Left ventricle myocardium inferior (tissue), 1 donor: ENCODE measurements around the gene CSTPP1. TPM values are rescaled to one million over a fixed set of nuclear protein-coding genes. Genes with fewer than 3 reads are reported as not detected.

Experiments
- DNase-seq: peaks from one replicate; pipeline ENCODE4 v3.0.0-alpha.2; 2020
- H3K27ac ChIP-seq: fragments of 200-600 bp; replicated peaks from 2 replicates; pipeline ENCODE4 v1.8.0; 2021
- H3K27me3 ChIP-seq: fragments of 200-600 bp; 2 replicates; pipeline ENCODE4 v1.8.0; 2021; ENCODE audit warnings: low read depth
- H3K36me3 ChIP-seq: fragments of 200-600 bp; 2 replicates; pipeline ENCODE4 v1.8.0; 2021
- H3K4me1 ChIP-seq: fragments of 200-600 bp; 2 replicates; pipeline ENCODE4 v1.8.0; 2021
- H3K4me3 ChIP-seq: fragments of 200-600 bp; 2 replicates; pipeline ENCODE4 v1.8.0; 2021; ENCODE audit warnings: mild to moderate bottlenecking, moderate library complexity
- H3K9me3 ChIP-seq: fragments of 200-600 bp; replicated peaks from 2 replicates; pipeline ENCODE4 v1.8.0; 2021
- CTCF ChIP-seq: fragments of 200-600 bp; IDR thresholded peaks from 2 replicates; pipeline ENCODE4 v1.8.0; 2021; ENCODE audit warnings: antibody characterized with exemption, mild to moderate bottlenecking, borderline replicate concordance
- intact Hi-C: fragments of 100-400 bp; cut with micrococcal nuclease; formaldehyde crosslinking; loops from one replicate; pipeline ENCODE4 v1.11.0; 2022
- total RNA-seq: library from RNA; stranded (reverse); fragmentation: NEBNext Ultra II Directional; extraction: Animal tissue kit (Norgen Biotek cat#: 25700); gene quantifications from one replicate; pipeline ENCODE4 v1.2.1, GENCODE V29; 2021
- donor health status: DM: no; HTN: yes; CAD: no; lungs with severe emphysema.

The CSTPP1 gene
- total RNA-seq, 1 donor from 2014 or later = 12.9 TPM

DNA sequence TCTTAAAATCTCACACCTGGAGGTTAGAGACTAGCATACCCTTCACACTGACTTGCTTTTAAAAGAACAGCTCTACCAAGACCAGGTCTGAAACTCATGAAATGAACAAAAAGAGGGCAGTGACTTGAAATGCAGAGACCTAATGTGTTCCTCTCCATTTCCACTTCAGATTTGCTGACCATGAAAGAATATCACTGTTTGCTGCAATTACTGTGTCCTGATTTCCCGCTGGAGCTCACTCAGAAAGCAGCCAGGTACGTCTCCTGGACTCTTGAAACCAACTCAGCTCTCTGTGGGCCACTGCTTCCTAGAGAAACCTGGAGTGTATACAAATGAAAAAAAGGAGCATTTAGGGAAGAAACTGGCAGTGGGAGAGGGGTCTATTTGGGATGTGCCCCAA, 200.9 kb downstream of the CSTPP1 start:
- Histone ChIP-seq H3K4me3 (no peak overlapping the region), H3K4me1 (no peaks in the 10 kb centered on the region), H3K36me3 (no peaks in the 10 kb centered on the region), H3K9me3 (no peaks in the 10 kb centered on the region), H3K27ac (no peak overlapping the region), H3K27me3 (no peaks in the 10 kb centered on the region)
- intact Hi-C loops = no loop called here
- no peak for DNase-seq
- no peak for TF ChIP-seq CTCF

GRCh38 chr11:47139878-47140277, 203.3 kb downstream of the CSTPP1 start:
- Histone ChIP-seq H3K27ac (no peak overlapping the region), H3K27me3 (no peaks in the 10 kb centered on the region), H3K4me3 (no peak overlapping the region), H3K36me3 (no peaks in the 10 kb centered on the region), H3K4me1 (peaks cover 12% of the 10 kb centered on the region), H3K9me3 (no peaks in the 10 kb centered on the region)
- intact Hi-C loops = no loop called here
- no peak for TF ChIP-seq CTCF
- no peak for DNase-seq

- TF ChIP-seq CTCF = no peak
- no peak overlapping the region for H3K27ac ChIP-seq
- peak; percentile 32 for DNase-seq
- H3K27me3 ChIP-seq = no peaks in the 10 kb centered on the region
- no peaks in the 10 kb centered on the region for H3K36me3 ChIP-seq
- no peak overlapping the region for H3K4me3 ChIP-seq
- intact Hi-C loops = no loop called here
- peaks cover 12% of the 10 kb centered on the region for H3K4me1 ChIP-seq
- H3K9me3 ChIP-seq = no peaks in the 10 kb centered on the region
Measured at GRCh38 chr11:47143322-47143721, 206.8 kb downstream of the CSTPP1 start.

DNA sequence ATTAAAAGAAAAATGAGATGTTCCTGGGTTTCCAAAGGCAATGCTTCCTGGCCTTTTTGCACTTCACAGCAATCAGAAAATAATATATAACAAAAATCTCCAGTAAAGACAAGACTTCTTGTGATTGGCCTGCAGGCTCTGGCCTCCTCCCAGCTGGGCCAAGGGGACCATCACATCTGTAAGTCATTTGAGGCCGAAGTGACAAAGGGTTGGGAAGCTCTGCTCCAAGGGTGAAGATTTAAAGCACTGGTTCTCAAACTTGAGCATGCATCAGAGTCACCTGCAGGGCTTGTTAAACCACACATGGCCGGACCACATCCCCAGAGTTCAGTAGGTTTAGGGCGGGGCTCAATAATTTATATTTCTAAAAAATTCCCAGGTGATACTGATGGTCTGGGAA, 208.0 kb downstream of the CSTPP1 start:
- Histone ChIP-seq H3K27me3 (no peaks in the 10 kb centered on the region), H3K4me3 (no peak overlapping the region), H3K9me3 (no peaks in the 10 kb centered on the region), H3K27ac (no peak overlapping the region), H3K4me1 (peaks cover 24% of the 10 kb centered on the region), H3K36me3 (no peaks in the 10 kb centered on the region)
- DNase-seq = no peak
- TF ChIP-seq CTCF = no peak
- intact Hi-C loops = no loop called here

DNA sequence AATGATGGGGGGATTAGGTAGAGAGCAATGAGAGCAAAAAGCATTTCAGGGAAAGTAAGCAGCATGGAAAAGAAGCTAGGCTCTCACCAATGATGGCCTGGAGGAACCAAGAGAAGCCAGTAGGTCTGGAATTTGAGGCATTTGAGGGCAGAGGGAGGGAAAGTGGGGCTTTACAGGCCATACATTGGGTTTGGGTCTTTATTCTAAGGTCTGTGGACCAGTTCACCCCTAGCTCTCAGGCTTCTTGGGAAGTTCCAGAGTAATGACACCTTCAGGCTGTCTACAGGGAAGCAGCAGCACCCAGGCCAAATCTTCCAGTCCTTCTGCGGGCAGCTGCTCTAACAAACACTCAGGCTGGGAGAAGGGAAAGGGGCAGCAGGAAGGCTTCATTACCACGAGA, 210.7 kb downstream of the CSTPP1 start:
- no peaks in the 10 kb centered on the region for H3K27me3 ChIP-seq
- no peaks in the 10 kb centered on the region for H3K9me3 ChIP-seq
- no peak overlapping the region for H3K4me3 ChIP-seq
- H3K27ac ChIP-seq = no peak overlapping the region
- intact Hi-C loops = no loop called here
- peaks cover 29% of the 10 kb centered on the region for H3K4me1 ChIP-seq
- TF ChIP-seq CTCF = no peak
- H3K36me3 ChIP-seq = no peaks in the 10 kb centered on the region
- DNase-seq = no peak

GRCh38 chr11:47147681-47148080, 211.1 kb downstream of the CSTPP1 start:
- no peaks in the 10 kb centered on the region for H3K9me3 ChIP-seq
- no peak for TF ChIP-seq CTCF
- peaks cover 29% of the 10 kb centered on the region for H3K4me1 ChIP-seq
- H3K27me3 ChIP-seq = no peaks in the 10 kb centered on the region
- H3K36me3 ChIP-seq = no peaks in the 10 kb centered on the region
- DNase-seq = no peak
- intact Hi-C loops = no loop called here
- H3K4me3 ChIP-seq = no peak overlapping the region
- H3K27ac ChIP-seq = no peak overlapping the region
